GM23338 (cell line): Measurements from ENCODE around the gene RIPK1. TPM values are rescaled to one million over a fixed set of nuclear protein-coding genes. Genes with fewer than 3 reads are reported as not detected.

Experiments used
- ATAC-seq: fragments of 200-7000 bp; cut with Tn5 transposase; 3 replicates; pipeline ENCODE4 v1.9.1; 2020
- DNase-seq: peaks from one replicate; pipeline ENCODE4 v3.0.0-alpha.2; 2015; ENCODE audit warnings: low spot score
- H2AFZ ChIP-seq: fragments of 200-600 bp; sonication (generic); 2 replicates; pipeline ENCODE4 v1.8.0; 2016; ENCODE audit warnings: antibody characterized with exemption, mild to moderate bottlenecking, moderate library complexity
- H3F3A ChIP-seq: fragments of 200-600 bp; sonication (generic); replicated peaks from 2 replicates; pipeline ENCODE4 v1.8.0; 2017; ENCODE audit warnings: antibody characterized with exemption, mixed run types, low read depth
- H3K27ac ChIP-seq: fragments of 200-600 bp; sonication (generic); 2 replicates; pipeline ENCODE4 v1.6.1; 2016; ENCODE audit warnings: low read depth
- H3K27me3 ChIP-seq: fragments of 200-600 bp; sonication (generic); 2 replicates; pipeline ENCODE4 v1.8.0; 2016; ENCODE audit warnings: mild to moderate bottlenecking, mixed run types, moderate library complexity; ENCODE audit not compliant: insufficient read depth
- H3K36me3 ChIP-seq: fragments of 200-600 bp; sonication (generic); 2 replicates; pipeline ENCODE4 v1.8.0; 2016; ENCODE audit warnings: mild to moderate bottlenecking; ENCODE audit not compliant: insufficient read depth
- H3K4me1 ChIP-seq: fragments of 200-600 bp; sonication (generic); 2 replicates; pipeline ENCODE4 v1.8.0; 2016; ENCODE audit warnings: mild to moderate bottlenecking, moderate library complexity; ENCODE audit not compliant: insufficient read depth
- H3K4me2 ChIP-seq: fragments of 200-600 bp; sonication (generic); 2 replicates; pipeline ENCODE4 v1.7.1; 2017; ENCODE audit warnings: mixed run types
- H3K4me3 ChIP-seq: fragments of 200-600 bp; sonication (generic); 2 replicates; pipeline ENCODE4 v1.6.1; 2016; ENCODE audit warnings: mixed run types
- H3K79me2 ChIP-seq: fragments of 200-600 bp; sonication (generic); replicated peaks from 2 replicates; pipeline ENCODE4 v1.8.0; 2017; ENCODE audit warnings: mild to moderate bottlenecking; ENCODE audit not compliant: insufficient read depth
- H3K9me2 ChIP-seq: fragments of 200-600 bp; sonication (generic); 2 replicates; pipeline ENCODE4 v1.8.0; 2017; ENCODE audit not compliant: insufficient read depth
- H4K20me1 ChIP-seq: fragments of 200-600 bp; sonication (generic); replicated peaks from 2 replicates; pipeline ENCODE4 v1.8.0; 2017; ENCODE audit warnings: mild to moderate bottlenecking; ENCODE audit not compliant: insufficient read depth
- H3K27ac Mint-ChIP-seq: 2 replicates; pipeline ENCODE4 v1.8.0; 2020; ENCODE audit warnings: inconsistent platforms, mild to moderate bottlenecking, moderate library complexity, mixed read lengths
- H3K27me3 Mint-ChIP-seq: 3 replicates; pipeline ENCODE4 v1.8.0; 2022; ENCODE audit warnings: low read depth, mild to moderate bottlenecking, moderate library complexity, mixed read lengths, inconsistent platforms; ENCODE audit not compliant: insufficient read depth, poor library complexity
- H3K36me3 Mint-ChIP-seq: 3 replicates; pipeline ENCODE4 v1.8.0; 2021; ENCODE audit warnings: low read depth, mild to moderate bottlenecking, inconsistent platforms, moderate library complexity, mixed read lengths
- H3K4me1 Mint-ChIP-seq: 3 replicates; pipeline ENCODE4 v1.8.0; 2020; ENCODE audit warnings: mild to moderate bottlenecking, inconsistent platforms, mixed read lengths
- H3K4me3 Mint-ChIP-seq: 3 replicates; pipeline ENCODE4 v1.8.0; 2021; ENCODE audit warnings: moderate library complexity, mild to moderate bottlenecking, inconsistent platforms, mixed read lengths
- H3K9me3 Mint-ChIP-seq: 3 replicates; pipeline ENCODE4 v1.8.0; 2020; ENCODE audit warnings: moderate library complexity, mild to moderate bottlenecking, inconsistent platforms, mixed read lengths
- CREB1 ChIP-seq: fragments of 250-450 bp; sonication (Bioruptor Pico); IDR thresholded peaks from 2 replicates; pipeline ENCODE4 v1.5.0; 2020; ENCODE audit warnings: low read depth, mild to moderate bottlenecking, moderate library complexity
- CTCF ChIP-seq, 2 experiments: fragments of 200-600 bp in 1 of 2; sonication (generic) in 1 of 2; conservative IDR thresholded peaks; 2 replicates each; pipeline versions ENCODE4 v1.5.1 to v1.6.1; 2016 to 2017; ENCODE audit warnings: antibody characterized with exemption in 2 of 2, low read depth in 2 of 2, mild to moderate bottlenecking in 2 of 2, moderate library complexity in 1 of 2
- EZH2 ChIP-seq: fragments of 200-600 bp; sonication (generic); IDR thresholded peaks from one replicate; pipeline ENCODE4 v1.8.0; 2017; ENCODE audit warnings: antibody characterized with exemption, mild to moderate bottlenecking, low read depth; ENCODE audit not compliant: unreplicated experiment
- EZH2phosphoT487 ChIP-seq: fragments of 200-600 bp; sonication (generic); IDR thresholded peaks from one replicate; pipeline ENCODE4 v1.8.1; 2018; ENCODE audit warnings: antibody characterized with exemption; ENCODE audit not compliant: unreplicated experiment
- JUNB ChIP-seq: IDR thresholded peaks from one replicate; pipeline ENCODE4 v1.6.1; 2016; ENCODE audit warnings: antibody characterized with exemption; ENCODE audit not compliant: unreplicated experiment
- NANOG ChIP-seq: IDR thresholded peaks from 2 replicates; pipeline ENCODE4 v1.6.1; 2016; ENCODE audit warnings: antibody characterized with exemption, borderline replicate concordance
- POLR2AphosphoS5 ChIP-seq: IDR thresholded peaks from 2 replicates; pipeline ENCODE4 v1.6.1; 2016; ENCODE audit warnings: antibody characterized with exemption, low read depth
- REST ChIP-seq: IDR thresholded peaks from one replicate; pipeline ENCODE4 v1.6.1; 2018; ENCODE audit warnings: antibody characterized with exemption; ENCODE audit not compliant: unreplicated experiment
- STAT1 ChIP-seq: IDR thresholded peaks from one replicate; pipeline ENCODE4 v1.6.1; 2016; ENCODE audit warnings: antibody characterized with exemption; ENCODE audit not compliant: unreplicated experiment
- ZNF331 ChIP-seq: fragments of 250-450 bp; sonication (Bioruptor Pico); IDR thresholded peaks from 2 replicates; pipeline ENCODE4 v1.5.0; 2020; ENCODE audit warnings: low read depth, mild to moderate bottlenecking, moderate library complexity
- polyA plus RNA-seq: library from polyadenylated mRNA; unstranded; fragments of >200 nt; fragmentation: Nextera tagmentation; extraction: Ambion mirVana; gene quantifications from 2 replicates; pipeline ENCODE4 v1.2.1, GENCODE V29; 2016
- total RNA-seq: library from RNA; depleted of rRNA; stranded (reverse); fragments of >200 nt; shearing (Covaris generic); gene quantifications from 2 replicates; pipeline ENCODE4 v1.2.3, GENCODE V29; 2014

Gene RIPK1
- total and polyA plus RNA-seq, 2 experiments from 2014 or later: 5.7 to 19.4 TPM

DNA sequence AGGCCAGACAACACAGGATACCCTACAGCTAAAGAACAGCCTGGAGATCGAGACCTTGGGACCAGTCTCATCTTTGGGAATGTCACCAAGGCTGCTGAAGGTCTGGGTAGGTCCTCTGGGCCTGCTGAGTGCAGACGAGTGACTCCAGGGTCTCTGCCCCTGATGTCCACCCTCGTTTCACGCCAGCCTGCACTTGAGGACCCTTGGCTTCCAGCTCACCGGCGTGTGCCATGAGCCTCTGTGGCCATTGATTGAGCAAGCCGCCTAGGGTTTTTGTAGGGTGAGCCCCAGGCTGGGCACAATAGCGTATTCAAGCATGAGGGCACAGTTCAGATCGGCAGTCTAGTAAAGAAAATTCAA is 54.5 kb downstream of the RIPK1 start:
- H3K27ac Mint-ChIP-seq: no peak overlapping the region

GRCh38 chr6:3124667-3125066 is 56.4 kb downstream of the RIPK1 start:
- H3K4me1 ChIP-seq: peaks cover 7% of the 10 kb centered on the region
- H3K36me3 ChIP-seq: peaks cover 15% of the 10 kb centered on the region
- Mint-ChIP-seq H3K36me3 (peaks cover 30% of the 10 kb centered on the region), H3K27ac (no peak overlapping the region), H3K4me1 (peaks cover 12% of the 10 kb centered on the region), H3K27me3 (peaks cover 8% of the 10 kb centered on the region), H3K9me3 (no peaks in the 10 kb centered on the region), H3K4me3 (no peak overlapping the region)
- H3K27me3 ChIP-seq: no peaks in the 10 kb centered on the region
- ATAC-seq: no peak
- no peak overlapping the region for H3K27ac ChIP-seq
- H3K4me2 ChIP-seq: no peak overlapping the region
- H3F3A ChIP-seq: 0 out of 2 replicates have a peak, but pooled peaks cover 4% of the 10 kb centered on the region
- no peaks in the 10 kb centered on the region for H3K9me2 ChIP-seq
- no peak overlapping the region for H2AFZ ChIP-seq
- no peak for DNase-seq
- H4K20me1 ChIP-seq: no peaks in the 10 kb centered on the region
- no peak overlapping the region for H3K4me3 ChIP-seq
- peaks cover under 1% of the 10 kb centered on the region for H3K79me2 ChIP-seq
- TF ChIP-seq REST: no peak
- TF ChIP-seq ZNF331 (CRISPR knock-in tag): no peak
- no peak for TF ChIP-seq NANOG
- no peak for TF ChIP-seq EZH2

More for the DNA sequence above, 54.5 kb downstream of the RIPK1 start:
- Histone ChIP-seq H3K4me3 (no peak overlapping the region), H4K20me1 (no peaks in the 10 kb centered on the region), H3K9me2 (no peaks in the 10 kb centered on the region), H3K4me2 (no peak overlapping the region), H3K4me1 (peaks cover 16% of the 10 kb centered on the region), H3K27ac (peak overlapping the region; percentile 23; the same call in 1 of the 2 replicates), H3F3A (0 out of 2 replicates have a peak, but pooled peaks cover 4% of the 10 kb centered on the region), H2AFZ (no peak overlapping the region), H3K79me2 (peaks cover 9% of the 10 kb centered on the region), H3K27me3 (no peaks in the 10 kb centered on the region), H3K36me3 (0 out of 2 replicates have a peak, but pooled peaks cover under 1% of the 10 kb centered on the region)
- Mint-ChIP-seq H3K27me3 (peaks cover 8% of the 10 kb centered on the region), H3K9me3 (no peaks in the 10 kb centered on the region), H3K4me1 (peaks cover 18% of the 10 kb centered on the region), H3K36me3 (peaks cover 12% of the 10 kb centered on the region), H3K4me3 (no peak overlapping the region)
- no peak for ATAC-seq
- no peak for DNase-seq
- no peak for TF ChIP-seq NANOG

- H3K36me3 Mint-ChIP-seq: peaks cover 39% of the 10 kb centered on the region
- no peak overlapping the region for H3K27ac Mint-ChIP-seq
- H3K27ac ChIP-seq: no peak overlapping the region
- TF ChIP-seq POLR2AphosphoS5 (no peak), STAT1 (no peak), JUNB (no peak), EZH2phosphoT487 (no peak), CREB1 (CRISPR knock-in tag) (no peak), NANOG (no peak), CTCF (conservative IDR thresholded peaks at IDR 0.05; ENCODE audit: low read depth in 2 of 2) (no peak)
These were observed 57.5 kb downstream of the RIPK1 start for GRCh38 chr6:3125815-3126214.

More at GRCh38 chr6:3125815-3126214, 57.5 kb downstream of the RIPK1 start:
- H3K4me1 Mint-ChIP-seq: peaks cover 10% of the 10 kb centered on the region
- no peak overlapping the region for H2AFZ ChIP-seq
- H4K20me1 ChIP-seq: no peaks in the 10 kb centered on the region
- H3K4me3 ChIP-seq: no peak overlapping the region
- H3F3A ChIP-seq: 0 out of 2 replicates have a peak, but pooled peaks cover 4% of the 10 kb centered on the region
- DNase-seq (no peak), ATAC-seq (peak; percentile 39)
- no peaks in the 10 kb centered on the region for H3K4me1 ChIP-seq
- no peak overlapping the region for H3K4me3 Mint-ChIP-seq
- no peaks in the 10 kb centered on the region for H3K9me2 ChIP-seq
- H3K27me3 ChIP-seq: no peaks in the 10 kb centered on the region
- no peak overlapping the region for H3K4me2 ChIP-seq
- H3K9me3 Mint-ChIP-seq: no peaks in the 10 kb centered on the region
- H3K79me2 ChIP-seq: no peaks in the 10 kb centered on the region
- H3K36me3 ChIP-seq: peaks cover 15% of the 10 kb centered on the region
- peaks cover 4% of the 10 kb centered on the region for H3K27me3 Mint-ChIP-seq
